Stimulated activated CD4-positive, alpha-beta T cell treated with anti-CD3 and anti-CD28 coated beads, Interleukin-1b, Interleukin-23, amount 100 ng/mL, for 24 hours (primary cell): ENCODE results near the gene ZNF205.
A peak's percentile ranks its signal among the peaks of the same experiment; 100 is the strongest.
"Not testable (repeated sequence)": the region's sequence is repeated elsewhere in the genome, so short reads cannot be mapped to it uniquely, and the experiment has no call there.

ENCODE experiments used
- DNase-seq, 4 experiments: peaks; one replicate each; pipeline ENCODE4 v3.0.0-alpha.2; 2020; ENCODE audit warnings: low read depth in 4 of 4, low spot score in 1 of 4

ZNF205 gene

GRCh38 chr16:3129137-3130131, 17.0 kb downstream of the ZNF205 start:
- DNase-seq: peak in 3 of 4 experiments; percentile 58 to 66 (median 64)

GRCh38 chr16:3131755-3132377, 19.5 kb downstream of the ZNF205 start:
- DNase-seq: peak in 1 of 4 experiments; percentile 34

- DNase-seq: no peak
Measured at GRCh38 chr16:3133844-3134243, 21.5 kb downstream of the ZNF205 start.

- DNase-seq: peak; percentile 65 to 88 (median 80)
Measured at GRCh38 chr16:3134338-3135125, 22.1 kb downstream of the ZNF205 start, which contains the start of gene ZNF213. Gene ZNF213 (plus strand): TSS chr16:3135029. CDS start chr16:3137281, 2,252 bp downstream.

- DNase-seq: no peak
Measured at GRCh38 chr16:3135126-3135715, 22.8 kb downstream of the ZNF205 start.

- DNase-seq: no peak
Measured at GRCh38 chr16:3137267-3137666, 24.9 kb downstream of the ZNF205 start.

- no peak for DNase-seq
Measured at GRCh38 chr16:3138342-3138741, 26.0 kb downstream of the ZNF205 start.

GRCh38 chr16:3138823-3139426, 26.5 kb downstream of the ZNF205 start:
- no peak for DNase-seq

GRCh38 chr16:3139561-3139960, 27.2 kb downstream of the ZNF205 start:
- DNase-seq: not testable (repeated sequence)

GRCh38 chr16:3140603-3141427, 28.4 kb downstream of the ZNF205 start:
- DNase-seq: no peak

- no peak for DNase-seq
Measured at GRCh38 chr16:3141781-3142311, 29.5 kb downstream of the ZNF205 start.

- no peak for DNase-seq
Measured at GRCh38 chr16:3142327-3142726, 29.9 kb downstream of the ZNF205 start.

- no peak for DNase-seq
Measured at GRCh38 chr16:3142770-3143169, 30.4 kb downstream of the ZNF205 start.

GRCh38 chr16:3143189-3143588, 30.8 kb downstream of the ZNF205 start:
- DNase-seq: no peak

- DNase-seq: no peak
Measured at GRCh38 chr16:3143598-3144320, 31.4 kb downstream of the ZNF205 start.

GRCh38 chr16:3144321-3144983, 32.1 kb downstream of the ZNF205 start:
- DNase-seq: no peak

GRCh38 chr16:3145151-3145550, 32.8 kb downstream of the ZNF205 start:
- no peak for DNase-seq

- no peak for DNase-seq
Measured at GRCh38 chr16:3145660-3146059, 33.3 kb downstream of the ZNF205 start.
